WTC11 (cell line): Measurements from ENCODE around the gene TLX2. TPM values are rescaled to one million over a fixed set of nuclear protein-coding genes. Genes with fewer than 3 reads are reported as not detected.
A peak's percentile ranks its signal among the peaks of the same experiment; 100 is the strongest.

Experiments
- ATF1 ChIP-seq: sonication (generic); formaldehyde crosslinking; IDR thresholded peaks from 2 replicates; pipeline ENCODE4 v1.8.1; 2023; ENCODE audit warnings: mild to moderate bottlenecking, moderate library complexity, missing genetic modification reagents
- ATF3 ChIP-seq: sonication (generic); formaldehyde crosslinking; conservative IDR thresholded peaks from 2 replicates; pipeline ENCODE4 v1.8.1; 2022; ENCODE audit warnings: mild to moderate bottlenecking, missing genetic modification reagents
- FOXK1 ChIP-seq: sonication (generic); formaldehyde crosslinking; IDR thresholded peaks from 2 replicates; pipeline ENCODE4 v1.8.0; 2022; ENCODE audit warnings: mild to moderate bottlenecking, moderate library complexity, missing genetic modification reagents
- FOXP4 ChIP-seq: sonication (generic); formaldehyde crosslinking; IDR thresholded peaks from 2 replicates; pipeline ENCODE4 v1.8.0; 2022; ENCODE audit warnings: mild to moderate bottlenecking, missing genetic modification reagents
- HMGXB4 ChIP-seq: sonication (generic); formaldehyde crosslinking; IDR thresholded peaks from 2 replicates; pipeline ENCODE4 v1.8.1; 2023; ENCODE audit warnings: mild to moderate bottlenecking, moderate library complexity, missing genetic modification reagents
- JUN ChIP-seq: sonication (generic); formaldehyde crosslinking; IDR thresholded peaks from 2 replicates; pipeline ENCODE4 v1.8.0; 2023; ENCODE audit warnings: mild to moderate bottlenecking, missing genetic modification reagents
- MXD4 ChIP-seq: fragments of 250-450 bp; sonication (Bioruptor Pico); IDR thresholded peaks from 2 replicates; pipeline ENCODE4 v1.8.0; 2021; ENCODE audit warnings: mild to moderate bottlenecking, moderate library complexity, borderline replicate concordance
- NFE2L1 ChIP-seq: sonication (generic); formaldehyde crosslinking; IDR thresholded peaks from 2 replicates; pipeline ENCODE4 v1.8.1; 2023; ENCODE audit warnings: missing genetic modification reagents
- NR3C1 ChIP-seq: sonication (generic); formaldehyde crosslinking; conservative IDR thresholded peaks from 2 replicates; pipeline ENCODE4 v1.8.1; 2023; ENCODE audit warnings: low read depth, mild to moderate bottlenecking, missing genetic modification reagents
- PRRX2 ChIP-seq: fragments of 250-450 bp; sonication (Bioruptor Pico); IDR thresholded peaks from 2 replicates; pipeline ENCODE4 v1.8.0; 2021; ENCODE audit warnings: mild to moderate bottlenecking
- RORB ChIP-seq: fragments of 250-450 bp; sonication (Bioruptor Pico); IDR thresholded peaks from 2 replicates; pipeline ENCODE4 v1.9.0; 2021; ENCODE audit warnings: mild to moderate bottlenecking
- SOX15 ChIP-seq: fragments of 250-450 bp; sonication (Bioruptor Pico); IDR thresholded peaks from 2 replicates; pipeline ENCODE4 v1.9.0; 2021; ENCODE audit warnings: mild to moderate bottlenecking
- STAT6 ChIP-seq: sonication (generic); formaldehyde crosslinking; conservative IDR thresholded peaks from 2 replicates; pipeline ENCODE4 v1.8.1; 2023; ENCODE audit warnings: mild to moderate bottlenecking, low read depth, missing genetic modification reagents, moderate library complexity
- TEAD4 ChIP-seq: sonication (generic); formaldehyde crosslinking; IDR thresholded peaks from 2 replicates; pipeline ENCODE4 v1.8.0; 2022; ENCODE audit warnings: mild to moderate bottlenecking, missing genetic modification reagents
- TP53 ChIP-seq: sonication (generic); formaldehyde crosslinking; IDR thresholded peaks from 2 replicates; pipeline ENCODE4 v1.8.1; 2023; ENCODE audit warnings: mild to moderate bottlenecking, missing genetic modification reagents
- USF1 ChIP-seq: sonication (generic); formaldehyde crosslinking; IDR thresholded peaks from 2 replicates; pipeline ENCODE4 v1.8.0; 2022; ENCODE audit warnings: mild to moderate bottlenecking, missing genetic modification reagents
- USF2 ChIP-seq: sonication (generic); formaldehyde crosslinking; IDR thresholded peaks from 2 replicates; pipeline ENCODE4 v1.8.1; 2023; ENCODE audit warnings: mild to moderate bottlenecking, missing genetic modification reagents, moderate library complexity
- ZBTB21 ChIP-seq: sonication (generic); formaldehyde crosslinking; IDR thresholded peaks from 2 replicates; pipeline ENCODE4 v1.8.1; 2023; ENCODE audit warnings: mild to moderate bottlenecking, missing genetic modification reagents, borderline replicate concordance
- ZMAT4 ChIP-seq: fragments of 250-450 bp; sonication (Bioruptor Pico); IDR thresholded peaks from 2 replicates; pipeline ENCODE4 v1.9.0; 2021; ENCODE audit warnings: mild to moderate bottlenecking
- ZNF416 ChIP-seq: fragments of 250-450 bp; sonication (Bioruptor Pico); IDR thresholded peaks from 2 replicates; pipeline ENCODE4 v1.9.0; 2021; ENCODE audit warnings: mild to moderate bottlenecking, inconsistent platforms
- ZNF425 ChIP-seq: fragments of 250-450 bp; sonication (Bioruptor Pico); conservative IDR thresholded peaks from 2 replicates; pipeline ENCODE4 v1.9.0; 2021; ENCODE audit warnings: mild to moderate bottlenecking
- ZNF532 ChIP-seq: fragments of 250-450 bp; sonication (Bioruptor Pico); IDR thresholded peaks from 2 replicates; pipeline ENCODE4 v1.9.0; 2021; ENCODE audit warnings: mild to moderate bottlenecking, borderline replicate concordance
- total RNA-seq: library from RNA; stranded (reverse); gene quantifications from 3 replicates; pipeline ENCODE4 v1.2.3, GENCODE V29; 2021

The TLX2 gene
- total RNA-seq, 1 experiment from 2014 or later: 0.26 TPM

- TF ChIP-seq SOX15 (CRISPR knock-in tag) (no peak), ATF3 (no peak), ZNF425 (CRISPR knock-in tag) (no peak), MXD4 (CRISPR knock-in tag) (no peak), USF1 (CRISPR knock-in tag) (peak; percentile 43; the same call in 1 of the 2 replicates), NR3C1 (CRISPR knock-in tag) (no peak), ATF1 (CRISPR knock-in tag) (no peak), ZBTB21 (CRISPR knock-in tag) (peak; percentile 78; the same call in 1 of the 2 replicates), FOXK1 (peak; percentile 55; the same call in 1 of the 2 replicates), ZNF416 (no peak), ZNF532 (CRISPR knock-in tag) (no peak), HMGXB4 (CRISPR knock-in tag) (peak; percentile 60; the same call in 1 of the 2 replicates), PRRX2 (CRISPR knock-in tag) (no peak), TEAD4 (no peak), STAT6 (CRISPR knock-in tag) (no peak), ZMAT4 (CRISPR knock-in tag) (no peak), JUN (CRISPR knock-in tag) (0 out of 2 replicates have a peak, but pooled peaks have one; percentile 36), RORB (CRISPR knock-in tag) (no peak), USF2 (no peak), TP53 (CRISPR knock-in tag) (no peak), NFE2L1 (CRISPR knock-in tag) (peak; percentile 80; the same call in 1 of the 2 replicates), FOXP4 (CRISPR knock-in tag) (peak; percentile 70; the same call in 1 of the 2 replicates)
Observed at GRCh38 chr2:74497777-74498499, 16.3 kb upstream of the TLX2 start (continued).
